Keratinocyte (primary cell): Measurements from ENCODE around the gene CD81. TPM values are rescaled to one million over a fixed set of nuclear protein-coding genes. Genes with fewer than 3 reads are reported as not detected.

Experiments used
- DNase-seq: peaks from one replicate; pipeline ENCODE4 v3.0.0-alpha.2; 2011; ENCODE audit warnings: low read depth, missing footprints, low spot score
- FAIRE-seq: peaks from 2 replicates; lab custom pipeline; 2011; peaks lifted over from hg19 to GRCh38; lab: Jason Lieb, UNC
- H2AFZ ChIP-seq: 2 replicates; pipeline ENCODE4 v1.6.0; 2012; ENCODE audit warnings: low read length, control low read depth, inconsistent platforms; ENCODE audit not compliant: control insufficient read depth
- H3K27ac ChIP-seq: 2 replicates; pipeline ENCODE4 v1.5.1; 2011; ENCODE audit warnings: low read length; ENCODE audit not compliant: control insufficient read depth, insufficient read depth
- H3K27me3 ChIP-seq: 3 replicates; pipeline ENCODE4 v1.6.0; 2011; ENCODE audit warnings: low read length; ENCODE audit not compliant: control insufficient read depth, insufficient read depth; ENCODE audit errors: extremely low read depth
- H3K36me3 ChIP-seq, 2 experiments: 2 replicates in 1 of 2; 3 replicates in 1 of 2; pipeline ENCODE4 v1.5.1; 2011; ENCODE audit warnings: low read length in 2 of 2, mild to moderate bottlenecking in 1 of 2; ENCODE audit not compliant: control insufficient read depth in 2 of 2, insufficient read depth in 2 of 2; ENCODE audit errors: extremely low read depth in 1 of 2
- H3K4me1 ChIP-seq: 3 replicates; pipeline ENCODE4 v1.5.1; 2011; ENCODE audit warnings: low read length; ENCODE audit not compliant: control insufficient read depth, insufficient read depth; ENCODE audit errors: extremely low read depth
- H3K4me2 ChIP-seq: 3 replicates; pipeline ENCODE4 v1.6.0; 2011; ENCODE audit warnings: low read depth, low read length; ENCODE audit not compliant: control insufficient read depth, insufficient read depth; ENCODE audit errors: extremely low read depth
- H3K4me3 ChIP-seq, 3 experiments: fragments of 200-600 bp in 1 of 3; sonication (generic) in 1 of 3; 2 replicates in 2 of 3; 3 replicates in 1 of 3; pipeline ENCODE4 v1.5.1; 2011 to 2016; ENCODE audit warnings: low read length in 3 of 3, mild to moderate bottlenecking in 3 of 3, control low read depth in 2 of 3, inconsistent platforms in 1 of 3, low read depth in 1 of 3, mixed read lengths in 1 of 3, mixed run types in 1 of 3, moderate library complexity in 1 of 3; ENCODE audit not compliant: control insufficient read depth in 2 of 3, insufficient read depth in 2 of 3; ENCODE audit errors: extremely low read depth in 1 of 3
- H3K79me2 ChIP-seq: 2 replicates; pipeline ENCODE4 v1.6.0; 2012; ENCODE audit warnings: low read length; ENCODE audit not compliant: control insufficient read depth, insufficient read depth
- H3K9ac ChIP-seq: 3 replicates; pipeline ENCODE4 v1.6.0; 2011; ENCODE audit warnings: low read length; ENCODE audit not compliant: control insufficient read depth, insufficient read depth; ENCODE audit errors: extremely low read depth
- H3K9me1 ChIP-seq: 3 replicates; pipeline ENCODE4 v1.6.0; 2011; ENCODE audit warnings: low read length; ENCODE audit not compliant: control insufficient read depth, insufficient read depth; ENCODE audit errors: extremely low read depth
- H3K9me3 ChIP-seq: 2 replicates; pipeline ENCODE4 v1.5.1; 2012; ENCODE audit warnings: low read depth, low read length; ENCODE audit not compliant: control insufficient read depth
- H4K20me1 ChIP-seq: 3 replicates; pipeline ENCODE4 v1.6.0; 2011; ENCODE audit warnings: low read length; ENCODE audit not compliant: control insufficient read depth, insufficient read depth; ENCODE audit errors: extremely low read depth
- EZH2 ChIP-seq: IDR thresholded peaks from one replicate; pipeline ENCODE4 v1.6.1; 2012; ENCODE audit warnings: inconsistent platforms, mild to moderate bottlenecking, low read length, moderate library complexity
- dilution Hi-C: fragments of 300-500 bp; cut with MboI; formaldehyde crosslinking; loops from one replicate; pipeline ENCODE4 v1.7.0; 2020; ENCODE audit warnings: low sequenced_read_pairs; ENCODE audit not compliant: extremely low pct_ligation_motif_present
- polyA plus RNA-seq, 5 experiments: library from polyadenylated mRNA; depleted of rRNA in 3 of 5; stranded (reverse) in 3 of 5; stranded (forward) in 1 of 5; unstranded in 1 of 5; fragments of >200 nt; gene quantifications; 1 replicate in 1 of 5; 2 replicates in 3 of 5; 3 replicates in 1 of 5; pipeline versions ENCODE4 v1.2.1 to v1.2.3, GENCODE V29; 2011 to 2012; ENCODE audit warnings: missing spikeins in 2 of 5, low read depth in 1 of 5, low replicate concordance in 1 of 5
- TF ChIP-seq, protein P1 (sequence below), 3 experiments: IDR thresholded peaks in 1 of 3; conservative IDR thresholded peaks in 1 of 3; optimal IDR thresholded peaks in 1 of 3; 2 replicates in 2 of 3; 3 replicates in 1 of 3; pipeline versions ENCODE3 to v1.5.1; 2011; ENCODE audit warnings: low read length in 3 of 3, mild to moderate bottlenecking in 3 of 3, moderate library complexity in 2 of 3, control low read depth in 1 of 3, inconsistent platforms in 1 of 3; ENCODE audit not compliant: insufficient read depth in 2 of 3; ENCODE audit errors: extremely low read depth in 1 of 3

CD81 gene
- polyA plus RNA-seq, 1 donor (not counting 4 experiments of a cell fraction or from before 2014, with no cell fraction given): 194 TPM

GRCh38 chr11:2352420-2352819, 24.7 kb upstream of the CD81 start:
- H3K4me1 ChIP-seq: no peaks in the 10 kb centered on the region
- dilution Hi-C loops: no loop called here
- H3K9me3 ChIP-seq: peaks cover 3% of the 10 kb centered on the region
- H3K9ac ChIP-seq: no peak overlapping the region
- no peaks in the 10 kb centered on the region for H3K9me1 ChIP-seq
- H4K20me1 ChIP-seq: no peaks in the 10 kb centered on the region
- no peak for TF ChIP-seq EZH2
- TF ChIP-seq, protein P1, sequence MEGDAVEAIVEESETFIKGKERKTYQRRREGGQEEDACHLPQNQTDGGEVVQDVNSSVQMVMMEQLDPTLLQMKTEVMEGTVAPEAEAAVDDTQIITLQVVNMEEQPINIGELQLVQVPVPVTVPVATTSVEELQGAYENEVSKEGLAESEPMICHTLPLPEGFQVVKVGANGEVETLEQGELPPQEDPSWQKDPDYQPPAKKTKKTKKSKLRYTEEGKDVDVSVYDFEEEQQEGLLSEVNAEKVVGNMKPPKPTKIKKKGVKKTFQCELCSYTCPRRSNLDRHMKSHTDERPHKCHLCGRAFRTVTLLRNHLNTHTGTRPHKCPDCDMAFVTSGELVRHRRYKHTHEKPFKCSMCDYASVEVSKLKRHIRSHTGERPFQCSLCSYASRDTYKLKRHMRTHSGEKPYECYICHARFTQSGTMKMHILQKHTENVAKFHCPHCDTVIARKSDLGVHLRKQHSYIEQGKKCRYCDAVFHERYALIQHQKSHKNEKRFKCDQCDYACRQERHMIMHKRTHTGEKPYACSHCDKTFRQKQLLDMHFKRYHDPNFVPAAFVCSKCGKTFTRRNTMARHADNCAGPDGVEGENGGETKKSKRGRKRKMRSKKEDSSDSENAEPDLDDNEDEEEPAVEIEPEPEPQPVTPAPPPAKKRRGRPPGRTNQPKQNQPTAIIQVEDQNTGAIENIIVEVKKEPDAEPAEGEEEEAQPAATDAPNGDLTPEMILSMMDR (optimal IDR thresholded peaks at IDR 0.05 in 1 of 3, IDR thresholded peaks at IDR 0.05 in 1 of 3, conservative IDR thresholded peaks at IDR 0.05 in 1 of 3; ENCODE audit: extremely low read depth in 1 of 3, insufficient read depth in 2 of 3, low read length in 3 of 3): no peak
- no peak overlapping the region for H3K4me2 ChIP-seq
- H2AFZ ChIP-seq: no peak overlapping the region
- no peaks in the 10 kb centered on the region for H3K79me2 ChIP-seq
- no peak overlapping the region for H3K27ac ChIP-seq
- no peak for FAIRE-seq
- DNase-seq: no peak
- H3K27me3 ChIP-seq: no peaks in the 10 kb centered on the region
- no peaks in the 10 kb centered on the region for H3K36me3 ChIP-seq
- H3K4me3 ChIP-seq: no peak overlapping the region

DNA sequence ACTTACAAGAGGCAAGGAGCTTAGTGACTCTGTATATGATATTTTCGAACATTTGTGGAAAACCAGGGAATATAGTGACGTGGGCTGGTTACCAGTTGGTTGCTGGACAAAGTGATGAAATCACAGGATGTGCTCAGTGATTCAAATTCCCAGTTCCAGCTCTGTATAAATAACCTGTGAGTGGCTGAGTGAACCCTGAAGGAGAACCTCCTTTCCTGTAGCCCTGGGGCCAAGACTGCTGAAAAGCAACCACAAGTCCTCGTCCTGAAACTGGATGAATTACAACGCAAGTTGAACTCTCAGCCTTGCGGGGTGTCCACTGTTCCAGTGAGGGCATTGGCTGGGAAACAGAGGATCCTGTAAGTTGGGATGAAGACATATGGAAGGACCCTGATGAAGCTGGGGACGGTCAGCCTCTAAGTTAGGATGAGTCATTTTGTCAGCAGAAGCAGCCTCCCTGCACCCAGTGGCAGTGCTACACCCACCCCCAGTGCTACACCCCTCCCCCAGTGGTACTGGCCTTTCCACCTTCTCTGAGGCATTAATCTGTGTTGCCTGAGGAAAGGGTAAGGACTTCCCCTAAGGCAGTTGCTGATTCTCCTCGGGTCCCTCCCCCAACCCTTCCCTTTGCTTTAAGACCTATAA, 22.0 kb upstream of the CD81 start:
- FAIRE-seq (no peak), DNase-seq (no peak)
- Histone ChIP-seq H3K9me3 (no peaks in the 10 kb centered on the region), H3K36me3 (no peaks in the 10 kb centered on the region), H3K27me3 (no peaks in the 10 kb centered on the region), H3K4me2 (no peak overlapping the region), H4K20me1 (no peaks in the 10 kb centered on the region), H3K4me1 (no peaks in the 10 kb centered on the region), H3K9ac (no peak overlapping the region), H2AFZ (no peak overlapping the region), H3K27ac (no peak overlapping the region), H3K9me1 (no peaks in the 10 kb centered on the region), H3K79me2 (no peaks in the 10 kb centered on the region), H3K4me3 (no peak overlapping the region)
- TF ChIP-seq EZH2: no peak
- TF ChIP-seq, protein P1 (optimal IDR thresholded peaks at IDR 0.05 in 1 of 3, IDR thresholded peaks at IDR 0.05 in 1 of 3, conservative IDR thresholded peaks at IDR 0.05 in 1 of 3; ENCODE audit: extremely low read depth in 1 of 3, insufficient read depth in 2 of 3, low read length in 3 of 3): no peak
- dilution Hi-C loops: no loop called here
